GM21737 (cell line): ENCODE results near the gene TSNAX.

Source experiments
- ATAC-seq: cut with Tn5 transposase; IDR thresholded peaks from one replicate; pipeline ENCODE4 v1.9.1; 2021; ENCODE audit warnings: mild to moderate bottlenecking, moderate library complexity; ENCODE audit not compliant: unreplicated experiment

TSNAX gene

DNA sequence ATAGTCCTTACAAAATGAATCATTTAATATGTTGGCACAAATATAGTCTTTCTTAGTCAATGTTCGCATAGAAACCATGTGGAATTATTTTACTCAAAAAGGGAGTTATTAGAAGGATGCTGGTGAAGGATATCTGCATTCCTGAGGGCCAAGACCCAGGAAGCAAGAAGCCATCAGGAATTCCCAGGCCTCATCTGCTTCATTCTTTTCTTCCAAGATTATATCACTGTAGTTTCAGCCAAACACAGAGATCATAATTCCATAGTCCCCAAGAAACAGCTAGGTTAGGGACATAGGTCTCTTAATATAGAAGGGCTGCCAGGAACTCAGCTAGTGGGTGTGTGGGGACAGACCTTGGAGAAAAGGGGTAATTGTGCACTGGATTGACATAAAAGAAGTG is 69.5 kb downstream of the TSNAX start:
- ATAC-seq: no peak

- ATAC-seq: no peak
Measured at GRCh38 chr1:231600458-231600976, 72.0 kb downstream of the TSNAX start.

- no peak for ATAC-seq
Measured at GRCh38 chr1:231601824-231602672, 73.6 kb downstream of the TSNAX start.

DNA sequence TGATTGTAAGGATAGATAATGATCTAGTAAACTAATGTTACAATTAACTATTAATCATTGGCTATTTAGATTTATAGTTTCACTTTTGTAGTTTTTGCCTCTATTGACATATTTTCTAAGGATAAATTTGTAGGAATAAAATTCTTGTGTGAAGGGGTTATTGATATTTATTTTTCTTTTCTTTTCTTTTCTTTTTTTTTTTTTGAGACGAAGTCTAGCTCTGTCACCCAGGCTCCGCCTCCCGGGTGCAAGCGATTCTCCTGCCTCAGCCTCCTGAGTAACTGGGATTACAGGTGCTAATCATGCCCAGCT is 74.2 kb downstream of the TSNAX start:
- ATAC-seq: no peak

DNA sequence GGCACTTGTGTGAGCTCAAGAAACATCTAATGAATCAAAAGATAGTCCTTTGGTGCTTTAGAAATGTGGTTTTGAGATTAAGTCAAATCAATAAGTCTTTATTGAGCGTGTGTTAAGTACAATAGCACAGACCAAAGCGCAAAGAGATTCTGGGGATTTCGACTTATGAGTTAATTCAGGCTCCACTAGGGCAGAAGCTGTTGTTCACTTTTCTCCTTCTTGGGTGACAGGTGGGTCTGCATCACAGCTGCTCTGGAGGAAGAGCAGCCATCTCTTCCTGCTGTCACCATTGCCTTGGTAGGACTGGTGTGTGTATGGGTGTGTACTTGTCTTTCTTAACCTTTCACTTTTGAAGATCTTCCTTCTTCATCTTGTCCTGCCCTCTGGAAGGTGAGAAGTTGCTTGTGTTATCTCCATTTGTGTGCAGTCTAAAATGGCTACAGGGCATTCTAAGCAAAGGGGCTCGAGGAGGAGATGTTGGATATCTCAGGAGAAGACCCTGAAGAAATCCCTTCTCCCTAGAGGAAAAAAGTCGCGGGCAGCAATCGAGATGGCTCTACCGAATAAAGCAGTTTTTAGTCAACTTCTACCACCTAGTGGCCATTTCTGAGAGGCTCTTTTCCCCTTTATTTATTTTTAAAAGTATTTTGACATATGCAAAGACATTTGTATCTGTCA is 75.3 kb downstream of the TSNAX start:
- ATAC-seq: no peak

- no peak for ATAC-seq
Measured at GRCh38 chr1:231604276-231604621, 75.8 kb downstream of the TSNAX start.

DNA sequence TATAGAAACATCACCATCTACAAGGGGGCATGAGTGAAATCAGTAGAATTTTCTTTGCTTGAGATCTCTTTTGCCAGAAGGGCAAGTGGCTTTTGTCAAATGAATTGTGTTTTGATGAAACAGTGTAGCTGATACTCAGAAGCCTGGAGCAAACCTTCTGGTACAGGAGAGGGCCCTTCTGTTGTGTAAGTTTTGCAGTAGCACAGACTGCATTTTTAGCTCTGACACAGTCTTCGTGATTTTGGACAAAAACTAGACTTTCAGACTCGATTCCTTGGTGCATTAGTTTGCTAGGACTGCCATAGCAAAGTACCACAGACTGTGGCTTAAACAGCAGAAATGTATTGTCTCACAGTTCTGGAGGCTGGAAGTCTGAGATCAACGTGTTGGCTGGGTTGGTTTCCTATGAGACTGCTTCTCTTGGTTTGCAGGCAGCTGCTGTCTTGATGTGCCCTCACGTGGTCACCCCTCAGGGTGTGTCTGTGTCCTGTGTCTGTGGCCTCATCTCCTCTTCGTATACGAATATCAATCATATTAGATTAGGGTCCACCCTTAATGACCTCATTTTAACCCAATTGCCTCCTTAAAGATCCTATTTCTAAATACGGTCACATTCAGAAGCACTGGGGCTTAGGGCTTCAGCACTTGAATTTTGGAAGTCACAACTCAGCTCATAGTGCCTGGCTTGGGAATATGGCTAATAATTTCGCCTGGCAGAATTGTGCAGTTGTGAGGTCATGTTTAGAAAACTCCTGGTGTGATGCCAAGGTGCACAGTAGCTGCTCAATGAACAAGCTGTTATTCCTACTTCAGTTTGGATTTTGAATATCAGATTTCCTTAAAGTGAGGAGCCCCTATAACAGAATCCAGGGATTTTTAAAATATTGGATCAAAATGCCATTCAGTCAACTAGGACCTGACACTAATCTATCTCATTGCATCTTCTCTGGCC is 77.0 kb downstream of the TSNAX start:
- ATAC-seq: no peak

- ATAC-seq: no peak
Measured at GRCh38 chr1:231606712-231607111, 78.2 kb downstream of the TSNAX start.

DNA sequence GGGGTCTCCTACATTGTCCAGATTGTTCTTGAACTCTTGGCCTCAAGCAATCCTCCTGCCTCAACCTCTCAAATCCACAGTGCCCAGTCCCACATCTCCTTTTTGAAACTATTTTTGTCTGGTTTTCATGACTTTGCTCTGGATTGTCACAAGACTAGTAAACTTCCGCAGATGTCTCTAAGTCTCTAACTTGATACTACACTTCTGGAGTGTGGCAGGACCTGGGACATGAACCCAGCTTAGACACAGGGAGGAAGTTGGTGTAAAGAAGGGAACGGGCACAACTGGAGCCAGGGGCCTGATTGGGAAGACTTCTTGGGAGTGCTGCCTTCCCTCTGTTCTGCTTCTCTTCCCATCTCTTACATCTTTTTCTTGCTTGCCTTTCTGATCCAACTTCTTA is 81.9 kb downstream of the TSNAX start:
- no peak for ATAC-seq

DNA sequence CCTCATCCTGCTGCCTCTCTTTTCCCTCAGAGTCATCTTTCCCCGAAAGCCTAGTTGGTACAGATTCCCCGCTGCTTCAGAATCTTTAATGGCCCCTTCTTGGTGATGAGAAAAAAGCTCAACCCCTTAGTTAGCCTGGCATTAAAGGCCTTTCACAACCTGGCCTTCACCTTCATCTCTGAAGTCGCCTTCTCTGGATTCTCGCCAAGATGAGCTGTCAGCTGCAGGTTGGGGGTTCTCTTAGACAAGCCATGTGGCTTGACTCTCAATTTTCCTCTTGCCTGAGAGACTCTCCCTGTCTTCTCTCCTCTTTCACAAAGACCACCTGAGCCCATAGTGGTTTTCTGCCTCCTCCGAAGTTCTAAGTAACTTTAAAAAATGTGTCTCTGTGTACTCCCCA is 82.6 kb downstream of the TSNAX start:
- ATAC-seq: no peak

- ATAC-seq: no peak
Measured at GRCh38 chr1:231611851-231612250, 83.4 kb downstream of the TSNAX start.

DNA sequence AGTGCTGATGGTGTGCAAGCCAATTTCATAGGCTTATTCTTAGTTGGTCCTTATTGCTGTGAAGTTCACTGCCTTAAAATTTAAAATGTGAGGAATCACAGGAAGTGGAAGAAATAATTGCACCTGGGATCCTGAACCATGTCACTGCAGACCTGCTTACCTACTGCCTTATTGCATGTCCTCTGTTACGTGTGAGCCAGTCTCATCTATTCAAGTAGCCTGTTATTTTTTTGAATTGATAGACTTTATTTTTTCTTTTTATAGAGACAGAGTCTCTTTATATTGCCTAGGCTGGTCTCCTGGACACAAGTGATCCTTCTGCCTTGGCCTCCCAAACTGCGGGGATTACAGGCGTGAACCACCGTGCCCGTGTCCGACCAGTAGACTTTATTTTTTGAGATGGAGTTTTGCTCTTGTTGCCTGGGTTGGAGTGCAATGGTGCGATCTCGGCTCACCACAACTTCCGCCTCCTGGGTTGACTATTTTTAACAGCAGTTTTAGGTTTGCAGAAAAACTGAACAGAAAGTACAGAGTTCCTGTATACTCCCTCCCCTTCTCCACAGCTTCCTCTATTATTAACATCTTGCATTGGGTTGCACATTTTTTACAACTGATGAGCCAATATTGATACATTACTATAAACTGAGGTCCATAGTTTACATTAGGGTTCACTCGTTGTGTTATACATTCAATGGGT is 84.1 kb downstream of the TSNAX start:
- ATAC-seq: peak; percentile 96

GRCh38 chr1:231613419-231614349 is 85.2 kb downstream of the TSNAX start:
- ATAC-seq: peak; percentile 20
